ENCODE measurements around the gene BTN3A1.

DNA sequence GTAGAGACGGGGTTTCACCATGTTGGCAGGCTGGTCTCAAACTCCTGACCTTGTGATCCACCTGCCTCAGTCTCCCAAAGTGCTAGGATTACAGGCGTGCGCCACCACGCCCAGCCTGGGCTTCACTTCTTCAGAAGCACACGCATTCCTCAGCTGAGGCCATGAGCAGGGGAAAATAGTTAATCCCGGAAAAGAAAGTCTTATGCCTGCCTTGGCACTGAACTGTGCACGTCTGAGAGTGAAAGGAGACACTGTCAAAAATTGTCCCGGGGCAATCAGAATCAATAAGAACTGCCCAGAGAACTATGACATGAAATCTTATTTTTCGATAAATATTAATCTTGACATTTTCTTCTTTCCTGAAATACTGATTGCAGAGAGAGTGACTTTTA, 16.3 kb upstream of the BTN3A1 start:
- TF ChIP-seq CTCF (IDR thresholded peaks at IDR 0.05; ENCODE audit: poor library complexity) (no peak), EZH2 (IDR thresholded peaks at IDR 0.05; ENCODE audit: borderline replicate concordance) (no peak)
